HG03558 (cell line): Measurements from ENCODE around the gene STK36.

Experiments
- ATAC-seq: cut with Tn5 transposase; IDR thresholded peaks from one replicate; pipeline ENCODE4 v1.9.1; 2021; ENCODE audit warnings: moderate number of reproducible peaks; ENCODE audit not compliant: unreplicated experiment; ENCODE audit errors: extremely low read depth

STK36 gene

DNA sequence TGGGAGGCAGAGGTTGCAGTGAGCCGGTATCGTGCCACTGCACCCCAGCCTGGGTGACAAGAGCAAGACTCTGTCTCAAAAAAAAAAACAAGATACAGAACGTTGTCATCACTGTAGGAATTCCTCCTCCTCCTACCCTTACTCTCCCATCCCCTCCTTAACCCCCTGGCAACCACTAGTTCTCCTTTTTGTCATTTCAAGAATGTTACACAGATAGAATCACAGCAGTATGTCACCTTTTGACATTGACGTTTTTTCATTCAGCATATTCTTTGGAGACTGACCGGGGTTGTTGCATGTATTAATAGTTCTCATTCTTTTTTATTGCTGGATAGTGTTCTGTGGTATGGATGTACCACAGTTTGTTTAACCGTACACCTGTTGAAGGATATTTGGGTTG lies 71.2 kb downstream of the STK36 start:
- no peak for ATAC-seq

DNA sequence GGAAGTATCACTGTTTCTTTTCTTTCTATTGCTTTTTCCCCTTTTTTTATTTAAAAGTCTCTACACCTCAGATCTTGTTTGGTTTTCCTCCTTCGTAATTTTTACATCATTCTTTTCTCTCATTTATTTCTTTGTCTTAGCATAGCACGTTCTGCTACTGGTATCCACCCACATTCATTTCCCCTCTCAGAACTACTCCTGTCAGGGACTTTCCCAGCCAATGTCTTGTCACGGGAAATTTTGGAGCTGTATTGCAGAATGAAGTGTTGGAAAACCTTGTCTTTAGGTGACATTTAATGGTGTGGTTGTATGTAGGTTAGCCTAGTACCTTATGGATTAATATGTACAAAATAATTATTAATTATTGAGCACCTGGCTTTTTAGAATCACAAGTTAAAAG lies 72.7 kb downstream of the STK36 start:
- no peak for ATAC-seq

DNA sequence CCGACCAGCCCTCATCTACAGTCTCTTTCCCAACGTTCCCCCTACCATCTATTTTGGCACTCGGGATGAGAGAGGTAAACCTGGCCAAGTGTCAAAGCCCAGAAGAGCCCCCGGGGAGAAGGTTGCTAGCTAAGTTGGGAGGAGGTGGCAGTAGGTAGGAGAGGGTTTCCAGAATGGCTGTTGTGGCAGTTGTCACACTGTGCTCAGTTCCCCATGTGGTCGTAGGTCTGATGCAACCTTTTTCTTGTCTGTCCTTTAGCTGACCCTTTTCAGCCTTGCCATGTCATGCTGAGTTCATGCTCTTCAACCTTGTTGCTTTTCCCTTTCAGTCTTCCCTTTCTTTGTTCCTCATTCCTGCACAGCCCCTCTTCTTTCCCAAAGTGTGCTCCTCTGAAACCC lies 73.3 kb downstream of the STK36 start:
- no peak for ATAC-seq

DNA sequence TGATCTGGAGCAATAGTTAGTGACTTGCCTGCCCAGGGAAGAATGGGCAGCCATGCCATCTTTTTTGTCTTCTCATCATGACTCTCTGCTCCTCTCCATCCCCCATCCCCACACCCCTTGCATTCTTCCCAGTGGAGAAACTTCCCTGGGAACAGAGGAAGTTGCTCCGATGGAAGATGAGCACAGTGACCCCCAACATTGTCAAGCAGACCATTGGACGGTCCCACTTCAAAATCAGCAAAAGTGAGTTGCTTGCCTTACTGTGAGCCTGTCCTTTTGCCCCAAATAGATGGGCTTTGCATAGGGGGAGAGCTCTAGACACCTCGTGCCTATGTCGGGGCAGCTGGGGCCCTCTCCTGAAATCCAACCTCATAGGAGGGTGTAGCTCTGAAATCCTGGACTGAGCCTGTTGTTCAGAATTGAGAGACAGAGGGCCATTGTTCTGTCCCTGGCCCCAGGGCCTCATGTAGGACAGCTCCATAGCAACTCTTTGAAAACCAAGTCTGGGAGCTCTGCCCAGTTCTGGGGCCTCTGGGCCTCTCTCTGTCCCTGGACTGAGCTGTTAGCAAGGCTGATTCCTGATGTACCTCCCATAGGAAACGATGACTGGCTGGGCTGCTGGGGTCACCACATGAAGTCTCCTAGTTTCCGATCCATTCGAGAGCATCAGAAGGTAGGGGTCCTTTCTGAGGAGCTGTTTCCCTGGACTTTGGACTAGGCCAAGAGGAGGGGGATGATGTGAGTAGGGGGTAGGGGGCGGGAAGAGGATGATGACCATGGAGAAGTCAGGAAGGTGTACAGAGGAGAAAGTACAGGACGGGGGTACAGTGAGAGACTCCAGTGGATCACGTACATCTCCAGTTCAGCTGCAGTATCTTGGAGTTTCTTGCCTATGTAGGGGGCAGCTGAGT lies 73.9 kb downstream of the STK36 start:
- ATAC-seq = no peak

DNA sequence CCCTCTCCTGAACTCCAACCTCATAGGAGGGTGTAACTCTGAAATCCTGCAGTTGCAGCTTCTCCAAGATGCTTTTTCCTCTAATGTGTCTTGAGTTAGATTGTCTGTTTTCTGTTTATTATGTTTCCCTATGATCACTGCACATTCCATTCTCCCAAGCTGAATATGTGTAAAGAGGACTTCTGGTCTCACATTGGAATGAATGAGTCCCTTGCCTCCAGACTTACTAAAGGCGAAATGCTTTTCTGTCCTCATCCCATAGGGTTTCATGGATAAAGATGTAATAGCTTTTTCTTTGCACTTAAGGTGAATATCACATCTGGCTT lies 74.5 kb downstream of the STK36 start:
- ATAC-seq = no peak

DNA sequence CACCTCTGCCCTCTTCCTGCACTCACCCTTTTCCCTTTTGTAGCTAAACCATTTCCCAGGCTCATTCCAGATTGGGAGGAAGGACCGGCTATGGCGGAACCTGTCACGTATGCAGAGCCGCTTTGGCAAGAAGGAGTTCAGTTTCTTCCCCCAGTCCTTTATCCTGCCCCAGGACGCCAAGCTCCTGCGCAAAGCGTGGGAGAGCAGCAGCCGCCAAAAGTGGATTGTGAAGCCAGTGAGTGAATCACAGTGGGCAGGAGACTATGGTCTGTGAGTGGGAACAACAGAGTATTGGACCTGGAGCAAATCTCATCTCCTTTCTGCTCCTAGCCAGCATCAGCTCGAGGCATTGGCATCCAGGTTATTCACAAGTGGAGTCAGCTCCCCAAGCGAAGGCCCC lies 75.1 kb downstream of the STK36 start:
- ATAC-seq = no peak

DNA sequence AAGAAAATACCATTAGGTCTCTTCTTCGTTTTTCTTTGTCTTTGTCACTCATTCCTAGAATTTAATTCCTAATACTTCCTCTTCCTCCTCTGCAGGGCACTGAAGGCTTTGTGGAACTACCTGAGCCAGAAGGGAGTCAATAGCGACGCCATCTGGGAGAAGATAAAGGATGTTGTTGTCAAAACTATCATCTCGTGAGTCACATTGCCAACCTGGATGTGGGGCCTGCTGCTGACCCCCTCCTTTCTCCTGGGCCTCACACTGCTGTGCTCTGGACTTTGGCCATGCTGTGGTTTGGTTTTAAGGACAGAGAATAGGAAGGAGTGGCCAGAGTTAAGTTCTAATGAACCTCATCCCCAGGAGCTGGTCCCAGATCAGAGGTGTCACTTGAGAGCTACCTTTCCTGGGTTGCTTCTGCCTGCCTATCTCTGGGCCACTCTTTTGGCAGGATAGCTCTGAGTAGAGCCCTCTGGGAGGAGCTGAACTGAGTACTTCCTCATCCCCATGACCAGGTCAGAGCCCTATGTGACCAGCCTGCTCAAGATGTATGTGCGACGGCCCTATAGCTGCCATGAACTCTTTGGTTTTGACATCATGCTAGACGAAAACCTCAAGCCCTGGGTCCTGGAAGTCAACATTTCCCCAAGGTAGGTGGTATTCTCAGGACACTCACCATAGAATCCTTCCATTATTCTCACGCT lies 77.0 kb downstream of the STK36 start:
- no peak for ATAC-seq
